IPS-18a (cell line): Measurements from ENCODE around the gene TMEM47.

Source experiments
- H3K27ac ChIP-seq: one replicate; pipeline ENCODE4 v1.5.1; 2013; ENCODE audit warnings: low read length
- H3K27me3 ChIP-seq: one replicate; pipeline ENCODE4 v1.6.1; 2013; ENCODE audit warnings: mild to moderate bottlenecking, low read length; ENCODE audit not compliant: control insufficient read depth, insufficient read depth
- H3K36me3 ChIP-seq: one replicate; pipeline ENCODE4 v1.6.1; 2013; ENCODE audit warnings: low read depth, low read length; ENCODE audit not compliant: control insufficient read depth
- H3K4me1 ChIP-seq: one replicate; pipeline ENCODE4 v1.6.1; 2013; ENCODE audit warnings: low read depth, low read length; ENCODE audit not compliant: control insufficient read depth
- H3K4me3 ChIP-seq: one replicate; pipeline ENCODE4 v1.5.1; 2013; ENCODE audit warnings: low read length
- H3K9ac ChIP-seq: one replicate; pipeline ENCODE4 v1.6.1; 2013; ENCODE audit warnings: mild to moderate bottlenecking, low read length, moderate library complexity
- H3K9me3 ChIP-seq: one replicate; pipeline ENCODE4 v1.6.1; 2013; ENCODE audit warnings: low read depth, low read length; ENCODE audit not compliant: control insufficient read depth

TMEM47 gene

DNA sequence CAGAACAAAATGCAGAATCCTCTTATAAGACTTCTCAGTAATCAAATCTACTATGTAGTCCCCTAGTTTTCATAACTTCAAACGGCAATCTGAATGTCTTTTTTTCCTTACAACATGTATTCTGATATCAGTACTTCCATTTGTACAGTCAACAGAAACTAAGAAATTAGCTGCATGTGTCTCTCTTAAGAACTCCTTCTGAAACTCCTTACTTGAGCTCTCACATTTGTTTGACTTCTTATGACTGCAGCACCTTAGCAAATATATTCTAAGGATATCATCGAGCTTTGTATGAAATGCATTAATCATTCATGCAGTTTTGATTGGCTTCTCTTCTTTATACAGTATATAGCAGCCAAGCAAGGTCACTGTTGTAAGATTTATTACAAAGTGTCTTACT, 77.0 kb downstream of the TMEM47 start:
- no peak overlapping the region for H3K9ac ChIP-seq
- H3K4me3 ChIP-seq: no peak overlapping the region
- no peak overlapping the region for H3K27ac ChIP-seq
- peaks cover 18% of the 10 kb centered on the region for H3K9me3 ChIP-seq
- no peaks in the 10 kb centered on the region for H3K27me3 ChIP-seq
- no peaks in the 10 kb centered on the region for H3K4me1 ChIP-seq
- no peaks in the 10 kb centered on the region for H3K36me3 ChIP-seq

GRCh38 chrX:34578237-34578636, 78.8 kb downstream of the TMEM47 start:
- Histone ChIP-seq H3K4me3 (no peak overlapping the region), H3K9ac (no peak overlapping the region)

More at GRCh38 chrX:34578237-34578636, 78.8 kb downstream of the TMEM47 start:
- Histone ChIP-seq H3K9me3 (peaks cover 19% of the 10 kb centered on the region), H3K4me1 (no peaks in the 10 kb centered on the region), H3K27me3 (no peaks in the 10 kb centered on the region), H3K36me3 (no peaks in the 10 kb centered on the region), H3K27ac (no peak overlapping the region)
